Measurements from ENCODE around the gene PBLD. TPM values are rescaled to one million over a fixed set of nuclear protein-coding genes. Genes with fewer than 3 reads are reported as not detected.

Gene PBLD
- total RNA-seq, 1 experiment from 2014 or later: 11.7 TPM

DNA sequence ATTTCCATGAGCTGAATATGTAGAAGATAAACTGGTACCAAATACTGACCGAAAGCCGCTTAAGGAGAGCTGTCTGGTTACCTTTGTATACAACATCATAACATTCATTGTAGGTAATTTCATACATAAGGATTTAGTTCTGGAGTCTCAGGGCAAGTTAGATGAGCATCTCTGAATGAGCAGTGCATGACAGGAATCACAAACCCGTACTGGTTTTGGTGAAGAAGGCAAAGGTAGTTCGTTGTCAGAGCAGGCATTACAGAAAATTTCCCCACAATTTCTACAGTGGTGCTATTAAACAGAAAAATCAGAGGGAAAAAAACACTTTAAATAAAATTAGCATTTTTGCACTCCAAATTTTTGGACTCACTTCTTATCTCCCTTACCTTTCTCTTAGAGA is 12.9 kb upstream of the PBLD start:
- TF ChIP-seq, protein P1, sequence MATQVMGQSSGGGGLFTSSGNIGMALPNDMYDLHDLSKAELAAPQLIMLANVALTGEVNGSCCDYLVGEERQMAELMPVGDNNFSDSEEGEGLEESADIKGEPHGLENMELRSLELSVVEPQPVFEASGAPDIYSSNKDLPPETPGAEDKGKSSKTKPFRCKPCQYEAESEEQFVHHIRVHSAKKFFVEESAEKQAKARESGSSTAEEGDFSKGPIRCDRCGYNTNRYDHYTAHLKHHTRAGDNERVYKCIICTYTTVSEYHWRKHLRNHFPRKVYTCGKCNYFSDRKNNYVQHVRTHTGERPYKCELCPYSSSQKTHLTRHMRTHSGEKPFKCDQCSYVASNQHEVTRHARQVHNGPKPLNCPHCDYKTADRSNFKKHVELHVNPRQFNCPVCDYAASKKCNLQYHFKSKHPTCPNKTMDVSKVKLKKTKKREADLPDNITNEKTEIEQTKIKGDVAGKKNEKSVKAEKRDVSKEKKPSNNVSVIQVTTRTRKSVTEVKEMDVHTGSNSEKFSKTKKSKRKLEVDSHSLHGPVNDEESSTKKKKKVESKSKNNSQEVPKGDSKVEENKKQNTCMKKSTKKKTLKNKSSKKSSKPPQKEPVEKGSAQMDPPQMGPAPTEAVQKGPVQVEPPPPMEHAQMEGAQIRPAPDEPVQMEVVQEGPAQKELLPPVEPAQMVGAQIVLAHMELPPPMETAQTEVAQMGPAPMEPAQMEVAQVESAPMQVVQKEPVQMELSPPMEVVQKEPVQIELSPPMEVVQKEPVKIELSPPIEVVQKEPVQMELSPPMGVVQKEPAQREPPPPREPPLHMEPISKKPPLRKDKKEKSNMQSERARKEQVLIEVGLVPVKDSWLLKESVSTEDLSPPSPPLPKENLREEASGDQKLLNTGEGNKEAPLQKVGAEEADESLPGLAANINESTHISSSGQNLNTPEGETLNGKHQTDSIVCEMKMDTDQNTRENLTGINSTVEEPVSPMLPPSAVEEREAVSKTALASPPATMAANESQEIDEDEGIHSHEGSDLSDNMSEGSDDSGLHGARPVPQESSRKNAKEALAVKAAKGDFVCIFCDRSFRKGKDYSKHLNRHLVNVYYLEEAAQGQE (IDR thresholded peaks at IDR 0.05; ENCODE audit: insufficient read depth in 1 of 2, low read depth in 2 of 2, low read length in 1 of 2): no peak
- TF ChIP-seq, protein P2, sequence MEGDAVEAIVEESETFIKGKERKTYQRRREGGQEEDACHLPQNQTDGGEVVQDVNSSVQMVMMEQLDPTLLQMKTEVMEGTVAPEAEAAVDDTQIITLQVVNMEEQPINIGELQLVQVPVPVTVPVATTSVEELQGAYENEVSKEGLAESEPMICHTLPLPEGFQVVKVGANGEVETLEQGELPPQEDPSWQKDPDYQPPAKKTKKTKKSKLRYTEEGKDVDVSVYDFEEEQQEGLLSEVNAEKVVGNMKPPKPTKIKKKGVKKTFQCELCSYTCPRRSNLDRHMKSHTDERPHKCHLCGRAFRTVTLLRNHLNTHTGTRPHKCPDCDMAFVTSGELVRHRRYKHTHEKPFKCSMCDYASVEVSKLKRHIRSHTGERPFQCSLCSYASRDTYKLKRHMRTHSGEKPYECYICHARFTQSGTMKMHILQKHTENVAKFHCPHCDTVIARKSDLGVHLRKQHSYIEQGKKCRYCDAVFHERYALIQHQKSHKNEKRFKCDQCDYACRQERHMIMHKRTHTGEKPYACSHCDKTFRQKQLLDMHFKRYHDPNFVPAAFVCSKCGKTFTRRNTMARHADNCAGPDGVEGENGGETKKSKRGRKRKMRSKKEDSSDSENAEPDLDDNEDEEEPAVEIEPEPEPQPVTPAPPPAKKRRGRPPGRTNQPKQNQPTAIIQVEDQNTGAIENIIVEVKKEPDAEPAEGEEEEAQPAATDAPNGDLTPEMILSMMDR (IDR thresholded peaks at IDR 0.05): no peak
- in situ Hi-C loops (cut with HindIII; ENCODE audit: low pct_unique_long_range_greater_than_20kb, low sequenced_read_pairs): no loop called here
- Histone ChIP-seq H3K4me1 (ENCODE audit: control insufficient read depth, insufficient read depth, low read length) (no peaks in the 10 kb centered on the region; the same call in 1 of the 2 replicates), H3K27ac (ENCODE audit: low read length) (no peak overlapping the region), H3K9me3 (ENCODE audit: control insufficient read depth, insufficient read depth, low read depth, low read length) (no peaks in the 10 kb centered on the region), H3K27me3 (ENCODE audit: control insufficient read depth, insufficient read depth, low read length) (no peaks in the 10 kb centered on the region), H3K4me3 (ENCODE audit: low read depth in 2 of 2, low read length in 2 of 2) (no peak overlapping the region), H3K36me3 (ENCODE audit: control insufficient read depth, insufficient read depth, low read length) (peaks cover 53% of the 10 kb centered on the region)
- ChIA-PET CTCF (no interaction called here), POLR2A (interaction anchor here (0.5 to 0.6 kb wide), 3 partner anchors 10 to 933 kb away, joined by 3 to 7 read pairs (median 4); no protein-coding TSS in a partner anchor)
- no TSS peak for BruUV-seq (replicated peaks)
- ATAC-seq: no peak
- no peak for DNase-seq (ENCODE audit: low read depth, low spot score)
- intact Hi-C loops (cut with micrococcal nuclease; ENCODE audit: unreplicated experiment): no loop called here

DNA sequence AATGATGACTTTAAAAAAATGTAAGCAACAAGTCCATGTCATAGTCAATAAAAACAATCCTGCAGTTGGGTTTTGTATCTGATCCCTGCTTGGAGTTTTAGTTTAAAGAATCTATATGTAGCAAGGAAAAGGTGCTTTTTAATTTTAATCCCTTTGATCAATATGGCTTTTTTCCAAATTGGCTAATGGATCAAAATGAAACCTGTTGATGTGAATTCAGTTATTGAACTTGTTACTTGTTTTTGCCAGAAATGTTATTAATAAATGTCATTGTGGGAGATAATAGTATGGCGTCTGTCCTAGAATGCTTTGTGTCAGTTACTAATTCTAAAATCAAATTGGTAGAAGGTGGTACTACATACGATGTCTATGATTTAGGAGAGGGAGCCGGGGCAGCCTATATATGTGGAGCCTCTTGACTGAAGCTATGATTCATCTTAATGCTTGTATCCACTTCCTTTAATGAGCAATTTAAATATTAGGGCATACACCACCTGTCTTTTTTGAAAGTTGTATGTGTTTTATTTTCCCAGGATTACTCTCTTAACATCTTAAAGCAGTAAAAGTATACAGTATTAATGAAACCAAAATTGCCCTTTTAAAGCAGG is 10.3 kb upstream of the PBLD start:
- Histone ChIP-seq H3K4me3 (ENCODE audit: low read depth in 2 of 2, low read length in 2 of 2) (no peak overlapping the region), H3K27ac (ENCODE audit: low read length) (no peak overlapping the region), H3K9me3 (ENCODE audit: control insufficient read depth, insufficient read depth, low read depth, low read length) (no peaks in the 10 kb centered on the region), H3K27me3 (ENCODE audit: control insufficient read depth, insufficient read depth, low read length) (no peaks in the 10 kb centered on the region), H3K4me1 (ENCODE audit: control insufficient read depth, insufficient read depth, low read length) (peaks cover 2% of the 10 kb centered on the region; the same call in 1 of the 2 replicates), H3K36me3 (ENCODE audit: control insufficient read depth, insufficient read depth, low read length) (peaks cover 74% of the 10 kb centered on the region)
- ATAC-seq (no peak), DNase-seq (ENCODE audit: low read depth, low spot score) (no peak)
- intact Hi-C loops (cut with micrococcal nuclease; ENCODE audit: unreplicated experiment) (no loop called here), in situ Hi-C loops (cut with HindIII; ENCODE audit: low pct_unique_long_range_greater_than_20kb, low sequenced_read_pairs) (no loop called here)
- ChIA-PET POLR2A (interaction anchor here (0.9 kb wide), 1 partner anchor 19 kb away, joined by 3 read pairs; no protein-coding TSS in a partner anchor), CTCF (no interaction called here)
- no TSS peak for BruUV-seq (replicated peaks)
- no peak for TF ChIP-seq TCF7L2 (IDR thresholded peaks at IDR 0.05; ENCODE audit: low read depth, low read length)
- TF ChIP-seq SIN3A (IDR thresholded peaks at IDR 0.05; ENCODE audit: borderline replicate concordance, insufficient read depth, low read depth, low read length): no peak
- TF ChIP-seq POLR2AphosphoS5 (IDR thresholded peaks at IDR 0.05; ENCODE audit: low read depth, low read length): no peak
- TF ChIP-seq, protein P1 (IDR thresholded peaks at IDR 0.05; ENCODE audit: insufficient read depth in 1 of 2, low read depth in 2 of 2, low read length in 1 of 2): no peak
- TF ChIP-seq, protein P2 (IDR thresholded peaks at IDR 0.05): no peak

Measured in Panc1 (cell line).